SK-N-SH (cell line): ENCODE measurements around the gene SFXN5. TPM values are rescaled to one million over a fixed set of nuclear protein-coding genes. Genes with fewer than 3 reads are reported as not detected.

Experiments
- CTCF ChIA-PET: fragments of 300-600, 350-600 bp; formaldehyde crosslinking; extraction: SDS; loops from one replicate; lab custom pipeline; 2021; lab: Yijun Ruan, JAX
- POLR2A ChIA-PET: fragments of 350-600 bp; sonication (Branson Sonifier 250); formaldehyde crosslinking; extraction: SDS; loops from one replicate; lab custom pipeline; 2020; ENCODE audit warnings: antibody characterized with exemption, inconsistent platforms; lab: Yijun Ruan, JAX
- DNase-seq: peaks from one replicate; pipeline ENCODE4 v3.0.0; 2012
- H2AFZ ChIP-seq: fragments of 200-600 bp; sonication (generic); 2 replicates; pipeline ENCODE4 v1.8.1; 2016; ENCODE audit warnings: antibody characterized with exemption, mild to moderate bottlenecking, low read depth
- H3F3A ChIP-seq: fragments of 200-600 bp; sonication (generic); replicated peaks from 2 replicates; pipeline ENCODE3; 2016; ENCODE audit warnings: antibody characterized with exemption, mild to moderate bottlenecking; ENCODE audit not compliant: insufficient read depth
- H3K27ac ChIP-seq, 2 experiments: fragments of 200-500 bp in 1 of 2; fragments of 200-600 bp in 1 of 2; sonication (Bioruptor generic) in 1 of 2; sonication (generic), shearing (Covaris generic) in 1 of 2; 2 replicates each; pipeline versions ENCODE4 v1.5.1 to v1.6.1; 2014 to 2016; ENCODE audit warnings: low read depth in 2 of 2, inconsistent platforms in 1 of 2, low read length in 1 of 2, mild to moderate bottlenecking in 1 of 2, mixed read lengths in 1 of 2
- H3K27me3 ChIP-seq: fragments of 200-600 bp; sonication (generic), shearing (Covaris generic); 2 replicates; pipeline ENCODE4 v1.6.1; 2016; ENCODE audit warnings: mixed run types; ENCODE audit not compliant: insufficient read depth
- H3K36me3 ChIP-seq, 2 experiments: fragments of 200-500 bp in 1 of 2; fragments of 200-600 bp in 1 of 2; sonication (Bioruptor generic) in 1 of 2; sonication (generic) in 1 of 2; replicated peaks in 1 of 2; 2 replicates each; pipeline versions ENCODE3 to v1.5.1; 2014 to 2016; ENCODE audit warnings: low read length in 1 of 2, mild to moderate bottlenecking in 1 of 2; ENCODE audit not compliant: insufficient read depth in 2 of 2, control insufficient read depth in 1 of 2
- H3K4me1 ChIP-seq, 2 experiments: fragments of 200-500 bp in 1 of 2; fragments of 200-600 bp in 1 of 2; sonication (Bioruptor generic) in 1 of 2; sonication (generic), shearing (Covaris generic) in 1 of 2; 2 replicates each; pipeline versions ENCODE4 v1.5.1 to v1.6.1; 2014 to 2016; ENCODE audit warnings: low read depth in 1 of 2, low read length in 1 of 2, mixed run types in 1 of 2; ENCODE audit not compliant: insufficient read depth in 2 of 2, control insufficient read depth in 1 of 2
- H3K4me2 ChIP-seq: fragments of 200-600 bp; sonication (generic), shearing (Covaris generic); 2 replicates; pipeline ENCODE4 v1.6.1; 2017; ENCODE audit warnings: mixed run types
- H3K4me3 ChIP-seq, 2 experiments: fragments of 200-500 bp in 1 of 2; fragments of 200-600 bp in 1 of 2; sonication (Bioruptor generic) in 1 of 2; sonication (generic), shearing (Covaris generic) in 1 of 2; 2 replicates each; pipeline versions ENCODE4 v1.5.1 to v1.8.1; 2014 to 2016; ENCODE audit warnings: low read depth in 2 of 2, inconsistent platforms in 1 of 2, low read length in 1 of 2, mild to moderate bottlenecking in 1 of 2, mixed read lengths in 1 of 2, moderate library complexity in 1 of 2
- H3K79me2 ChIP-seq: fragments of 200-600 bp; sonication (generic); 2 replicates; pipeline ENCODE4 v1.8.1; 2017; ENCODE audit warnings: mild to moderate bottlenecking; ENCODE audit not compliant: insufficient read depth
- H3K9ac ChIP-seq: fragments of 200-600 bp; sonication (generic); 2 replicates; pipeline ENCODE4 v1.6.1; 2017; ENCODE audit warnings: mixed run types
- H3K9me2 ChIP-seq: fragments of 200-600 bp; sonication (generic); 2 replicates; pipeline ENCODE4 v1.6.1; 2017; ENCODE audit warnings: mixed run types
- H3K9me3 ChIP-seq: fragments of 200-600 bp; sonication (generic); 2 replicates; pipeline ENCODE4 v1.6.1; 2017; ENCODE audit warnings: mixed run types, mild to moderate bottlenecking, moderate library complexity
- H4K20me1 ChIP-seq: fragments of 200-600 bp; sonication (generic); 2 replicates; pipeline ENCODE4 v1.6.1; 2017; ENCODE audit warnings: mild to moderate bottlenecking, mixed run types; ENCODE audit not compliant: insufficient read depth
- FOXM1 ChIP-seq: IDR thresholded peaks from 2 replicates; pipeline ENCODE4 v1.4.0; 2012; ENCODE audit warnings: low read depth, mild to moderate bottlenecking
- MXI1 ChIP-seq: IDR thresholded peaks from 2 replicates; pipeline ENCODE4 v1.6.1; 2012; ENCODE audit warnings: mild to moderate bottlenecking, low read depth, low read length, improper control_type of control experiment
- NFIC ChIP-seq: IDR thresholded peaks from 2 replicates; pipeline ENCODE4 v1.4.0; 2012; ENCODE audit warnings: borderline replicate concordance
- NRF1 ChIP-seq: IDR thresholded peaks from 2 replicates; pipeline ENCODE4 v1.6.1; 2012; ENCODE audit warnings: low read depth, mild to moderate bottlenecking, low read length
- POLR2AphosphoS5 ChIP-seq: IDR thresholded peaks from 2 replicates; pipeline ENCODE4 v1.6.1; 2012; ENCODE audit warnings: low read depth, low read length
- RCOR1 ChIP-seq: fragments of 150-350 bp; IDR thresholded peaks from 2 replicates; pipeline ENCODE4 v1.6.1; 2017; ENCODE audit warnings: antibody characterized with exemption, low read length
- TCF12 ChIP-seq: IDR thresholded peaks from 2 replicates; pipeline ENCODE4 v1.4.0; 2012
- TEAD4 ChIP-seq: IDR thresholded peaks from 2 replicates; pipeline ENCODE4 v1.4.0; 2012; ENCODE audit warnings: mild to moderate bottlenecking, borderline replicate concordance; ENCODE audit not compliant: insufficient read depth
- WGBS: methylation state at CpG from one replicate; pipeline ENCODE4 v1.1.6; 2017; ENCODE audit warnings: low lambda C conversion rate; 5-methylcytosine and 5-hydroxymethylcytosine counted together
- polyA plus RNA-seq, 3 experiments: library from polyadenylated mRNA; depleted of rRNA; stranded (reverse); fragments of >200 nt; gene quantifications; 2 replicates each; pipeline ENCODE4 v1.2.3, GENCODE V29; 2012
- TF ChIP-seq, protein P1 (sequence below): IDR thresholded peaks from 2 replicates; pipeline ENCODE4 v1.4.0; 2012; ENCODE audit warnings: low read depth, borderline replicate concordance
- TF ChIP-seq, protein P2 (sequence below): IDR thresholded peaks from 2 replicates; pipeline ENCODE4; 2012
- TF ChIP-seq, protein P3 (sequence below): IDR thresholded peaks from 2 replicates; pipeline ENCODE4 v1.4.0; 2012; ENCODE audit warnings: low read depth
- TF ChIP-seq, protein P4 (sequence below): fragments of 150-350 bp; IDR thresholded peaks from 2 replicates; pipeline ENCODE4 v1.6.1; 2017; ENCODE audit warnings: antibody characterized with exemption, low read length, low read depth, borderline replicate concordance
- TF ChIP-seq, protein P5 (sequence below): fragments of 150-350 bp; IDR thresholded peaks from 2 replicates; pipeline ENCODE4 v1.6.1; 2016; ENCODE audit warnings: mild to moderate bottlenecking, low read depth, low read length
- TF ChIP-seq, protein P6 (sequence below): IDR thresholded peaks from 2 replicates; pipeline ENCODE4 v1.6.1; 2012; ENCODE audit warnings: mild to moderate bottlenecking, low read depth, low read length, moderate library complexity

SFXN5 gene
- polyA plus RNA-seq, 1 of the 3 experiments (the other 2 are of a cell fraction): 9.9 TPM

DNA sequence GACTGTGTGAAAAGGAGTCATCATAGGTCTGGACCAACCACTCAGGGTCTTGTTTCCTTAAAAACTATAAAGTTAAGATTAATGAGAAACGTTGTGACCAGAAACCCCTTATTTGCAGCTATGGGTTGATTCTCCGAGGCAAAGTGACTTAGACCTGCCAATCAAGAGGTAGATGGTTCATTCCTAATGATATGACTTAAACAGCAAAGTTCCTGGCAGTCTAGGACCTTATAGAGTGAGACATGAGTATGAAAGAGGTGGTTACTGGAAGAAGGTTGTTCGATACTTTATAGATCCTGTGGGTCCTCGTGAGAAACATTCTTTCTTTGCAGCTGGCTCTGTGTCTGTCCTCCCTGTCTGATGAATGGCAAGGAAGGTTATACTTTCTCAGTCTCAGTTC is 8.0 kb downstream of the SFXN5 start:
- H3K79me2 ChIP-seq: peaks cover 82% of the 10 kb centered on the region
- H3K27me3 ChIP-seq: no peaks in the 10 kb centered on the region
- TF ChIP-seq, protein P1, sequence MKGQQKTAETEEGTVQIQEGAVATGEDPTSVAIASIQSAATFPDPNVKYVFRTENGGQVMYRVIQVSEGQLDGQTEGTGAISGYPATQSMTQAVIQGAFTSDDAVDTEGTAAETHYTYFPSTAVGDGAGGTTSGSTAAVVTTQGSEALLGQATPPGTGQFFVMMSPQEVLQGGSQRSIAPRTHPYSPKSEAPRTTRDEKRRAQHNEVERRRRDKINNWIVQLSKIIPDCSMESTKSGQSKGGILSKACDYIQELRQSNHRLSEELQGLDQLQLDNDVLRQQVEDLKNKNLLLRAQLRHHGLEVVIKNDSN: no peak
- TF ChIP-seq, protein P2, sequence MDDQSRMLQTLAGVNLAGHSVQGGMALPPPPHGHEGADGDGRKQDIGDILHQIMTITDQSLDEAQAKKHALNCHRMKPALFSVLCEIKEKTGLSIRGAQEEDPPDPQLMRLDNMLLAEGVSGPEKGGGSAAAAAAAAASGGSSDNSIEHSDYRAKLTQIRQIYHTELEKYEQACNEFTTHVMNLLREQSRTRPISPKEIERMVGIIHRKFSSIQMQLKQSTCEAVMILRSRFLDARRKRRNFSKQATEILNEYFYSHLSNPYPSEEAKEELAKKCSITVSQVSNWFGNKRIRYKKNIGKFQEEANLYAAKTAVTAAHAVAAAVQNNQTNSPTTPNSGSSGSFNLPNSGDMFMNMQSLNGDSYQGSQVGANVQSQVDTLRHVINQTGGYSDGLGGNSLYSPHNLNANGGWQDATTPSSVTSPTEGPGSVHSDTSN: no peak
- TF ChIP-seq MXI1: no peak
- TF ChIP-seq RCOR1: no peak
- TF ChIP-seq, protein P3, sequence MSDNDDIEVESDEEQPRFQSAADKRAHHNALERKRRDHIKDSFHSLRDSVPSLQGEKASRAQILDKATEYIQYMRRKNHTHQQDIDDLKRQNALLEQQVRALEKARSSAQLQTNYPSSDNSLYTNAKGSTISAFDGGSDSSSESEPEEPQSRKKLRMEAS: no peak
- TF ChIP-seq NFIC: no peak
- TF ChIP-seq, protein P4, sequence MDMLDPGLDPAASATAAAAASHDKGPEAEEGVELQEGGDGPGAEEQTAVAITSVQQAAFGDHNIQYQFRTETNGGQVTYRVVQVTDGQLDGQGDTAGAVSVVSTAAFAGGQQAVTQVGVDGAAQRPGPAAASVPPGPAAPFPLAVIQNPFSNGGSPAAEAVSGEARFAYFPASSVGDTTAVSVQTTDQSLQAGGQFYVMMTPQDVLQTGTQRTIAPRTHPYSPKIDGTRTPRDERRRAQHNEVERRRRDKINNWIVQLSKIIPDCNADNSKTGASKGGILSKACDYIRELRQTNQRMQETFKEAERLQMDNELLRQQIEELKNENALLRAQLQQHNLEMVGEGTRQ: no peak
- TF ChIP-seq, protein P5, sequence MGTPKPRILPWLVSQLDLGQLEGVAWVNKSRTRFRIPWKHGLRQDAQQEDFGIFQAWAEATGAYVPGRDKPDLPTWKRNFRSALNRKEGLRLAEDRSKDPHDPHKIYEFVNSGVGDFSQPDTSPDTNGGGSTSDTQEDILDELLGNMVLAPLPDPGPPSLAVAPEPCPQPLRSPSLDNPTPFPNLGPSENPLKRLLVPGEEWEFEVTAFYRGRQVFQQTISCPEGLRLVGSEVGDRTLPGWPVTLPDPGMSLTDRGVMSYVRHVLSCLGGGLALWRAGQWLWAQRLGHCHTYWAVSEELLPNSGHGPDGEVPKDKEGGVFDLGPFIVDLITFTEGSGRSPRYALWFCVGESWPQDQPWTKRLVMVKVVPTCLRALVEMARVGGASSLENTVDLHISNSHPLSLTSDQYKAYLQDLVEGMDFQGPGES: no peak
- no peak for TF ChIP-seq POLR2AphosphoS5
- TF ChIP-seq NRF1: no peak
- TF ChIP-seq TEAD4: no peak
- TF ChIP-seq, protein P6, sequence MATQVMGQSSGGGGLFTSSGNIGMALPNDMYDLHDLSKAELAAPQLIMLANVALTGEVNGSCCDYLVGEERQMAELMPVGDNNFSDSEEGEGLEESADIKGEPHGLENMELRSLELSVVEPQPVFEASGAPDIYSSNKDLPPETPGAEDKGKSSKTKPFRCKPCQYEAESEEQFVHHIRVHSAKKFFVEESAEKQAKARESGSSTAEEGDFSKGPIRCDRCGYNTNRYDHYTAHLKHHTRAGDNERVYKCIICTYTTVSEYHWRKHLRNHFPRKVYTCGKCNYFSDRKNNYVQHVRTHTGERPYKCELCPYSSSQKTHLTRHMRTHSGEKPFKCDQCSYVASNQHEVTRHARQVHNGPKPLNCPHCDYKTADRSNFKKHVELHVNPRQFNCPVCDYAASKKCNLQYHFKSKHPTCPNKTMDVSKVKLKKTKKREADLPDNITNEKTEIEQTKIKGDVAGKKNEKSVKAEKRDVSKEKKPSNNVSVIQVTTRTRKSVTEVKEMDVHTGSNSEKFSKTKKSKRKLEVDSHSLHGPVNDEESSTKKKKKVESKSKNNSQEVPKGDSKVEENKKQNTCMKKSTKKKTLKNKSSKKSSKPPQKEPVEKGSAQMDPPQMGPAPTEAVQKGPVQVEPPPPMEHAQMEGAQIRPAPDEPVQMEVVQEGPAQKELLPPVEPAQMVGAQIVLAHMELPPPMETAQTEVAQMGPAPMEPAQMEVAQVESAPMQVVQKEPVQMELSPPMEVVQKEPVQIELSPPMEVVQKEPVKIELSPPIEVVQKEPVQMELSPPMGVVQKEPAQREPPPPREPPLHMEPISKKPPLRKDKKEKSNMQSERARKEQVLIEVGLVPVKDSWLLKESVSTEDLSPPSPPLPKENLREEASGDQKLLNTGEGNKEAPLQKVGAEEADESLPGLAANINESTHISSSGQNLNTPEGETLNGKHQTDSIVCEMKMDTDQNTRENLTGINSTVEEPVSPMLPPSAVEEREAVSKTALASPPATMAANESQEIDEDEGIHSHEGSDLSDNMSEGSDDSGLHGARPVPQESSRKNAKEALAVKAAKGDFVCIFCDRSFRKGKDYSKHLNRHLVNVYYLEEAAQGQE: no peak
- TF ChIP-seq TCF12: no peak
- TF ChIP-seq FOXM1: no peak
- peak overlapping the region; percentile 66 for H3K4me2 ChIP-seq
- peak overlapping the region; percentile 54 to 83; a peak in 3 of 4 replicates for H3K27ac ChIP-seq
- peak overlapping the region; percentile 26; the same call in 1 of the 2 replicates for H3K9ac ChIP-seq
- POLR2A ChIA-PET: no interaction called here
- H3F3A ChIP-seq: peaks cover 13% of the 10 kb centered on the region
- no peak overlapping the region for H3K4me3 ChIP-seq
- no peaks in the 10 kb centered on the region for H3K9me2 ChIP-seq
- no peak for DNase-seq
- 69% methylated on average over 4 of the region's 4 CpGs for WGBS
- no peaks in the 10 kb centered on the region for H3K36me3 ChIP-seq
- H4K20me1 ChIP-seq: no peaks in the 10 kb centered on the region
- H2AFZ ChIP-seq: peak overlapping the region; percentile 11; the same call in 1 of the 2 replicates
- H3K4me1 ChIP-seq: peaks cover 4 to 22% of the 10 kb centered on the region in 2 experiments; a peak in 3 of 4 replicates
- CTCF ChIA-PET: interaction anchor here (1.0 to 3.4 kb wide), 6 partner anchors 22 to 170 kb away, joined by 3 to 15 read pairs (median 5); no protein-coding TSS in a partner anchor
- H3K9me3 ChIP-seq: no peaks in the 10 kb centered on the region
